ENCODE results near the gene PABPN1L.

The PABPN1L gene

GRCh38 chr16:88846088-88846487, 20.4 kb downstream of the PABPN1L start:
- DNase-seq: no peak

- no peak for DNase-seq
Measured at GRCh38 chr16:88844419-88845036, 21.9 kb downstream of the PABPN1L start.

GRCh38 chr16:88843256-88843655, 23.2 kb downstream of the PABPN1L start:
- no peak for DNase-seq

- no peak for DNase-seq
Measured at GRCh38 chr16:88842806-88843205, 23.7 kb downstream of the PABPN1L start.

- DNase-seq: no peak
Measured at GRCh38 chr16:88842308-88842756, 24.1 kb downstream of the PABPN1L start.

- DNase-seq: no peak
Measured at GRCh38 chr16:88841521-88842307, 24.7 kb downstream of the PABPN1L start.

GRCh38 chr16:88840600-88841215, 25.8 kb downstream of the PABPN1L start:
- DNase-seq: no peak

GRCh38 chr16:88839745-88840599, 26.5 kb downstream of the PABPN1L start:
- no peak for DNase-seq

GRCh38 chr16:88839026-88839529, 27.4 kb downstream of the PABPN1L start:
- no peak for DNase-seq

- DNase-seq: no peak
Measured at GRCh38 chr16:88838566-88838965, 27.9 kb downstream of the PABPN1L start.

GRCh38 chr16:88837806-88838205, 28.7 kb downstream of the PABPN1L start:
- no peak for DNase-seq

- DNase-seq: no peak
Measured at GRCh38 chr16:88836791-88837190, 29.7 kb downstream of the PABPN1L start.

GRCh38 chr16:88835818-88836217, 30.6 kb downstream of the PABPN1L start:
- no peak for DNase-seq

- no peak for DNase-seq
Measured at GRCh38 chr16:88835383-88835782, 31.1 kb downstream of the PABPN1L start.

- DNase-seq: no peak
Measured at GRCh38 chr16:88834670-88835069, 31.8 kb downstream of the PABPN1L start.

GRCh38 chr16:88833086-88833485, 33.4 kb downstream of the PABPN1L start:
- DNase-seq: no peak

GRCh38 chr16:88831838-88832237, 34.6 kb downstream of the PABPN1L start:
- DNase-seq: no peak

- DNase-seq: no peak
Measured at GRCh38 chr16:88830783-88831182, 35.7 kb downstream of the PABPN1L start.

GRCh38 chr16:88830258-88830657, 36.2 kb downstream of the PABPN1L start:
- no peak for DNase-seq

GRCh38 chr16:88828711-88829110, 37.7 kb downstream of the PABPN1L start:
- no peak for DNase-seq

- DNase-seq: no peak
Measured at GRCh38 chr16:88827727-88828126, 38.7 kb downstream of the PABPN1L start.

- no peak for DNase-seq
Measured at GRCh38 chr16:88826070-88826840, 40.2 kb downstream of the PABPN1L start.
